GM12865 (cell line): Measurements from ENCODE around the gene VIPR2.
"Not testable (repeated sequence)": the region's sequence is repeated elsewhere in the genome, so short reads cannot be mapped to it uniquely, and the experiment has no call there.

Source experiments
- DNase-seq: peaks from one replicate; pipeline ENCODE4 v3.0.0; 2010; ENCODE audit warnings: low read depth
- H3K4me3 ChIP-seq: 2 replicates; pipeline ENCODE4 v1.5.1; 2011; ENCODE audit warnings: mild to moderate bottlenecking, low read depth, low read length, control low read depth
- CTCF ChIP-seq: IDR thresholded peaks from 2 replicates; pipeline ENCODE4 v1.5.1; 2011; ENCODE audit warnings: low read length, control low read depth, low read depth, inconsistent platforms; ENCODE audit not compliant: insufficient read depth; ENCODE audit errors: missing control alignments

VIPR2 gene

GRCh38 chr7:159136013-159136412, 8.7 kb downstream of the VIPR2 start:
- no peak for DNase-seq
- no peak overlapping the region for H3K4me3 ChIP-seq
- no peak for TF ChIP-seq CTCF

GRCh38 chr7:159132670-159133443, 11.8 kb downstream of the VIPR2 start:
- not testable (repeated sequence) for DNase-seq, H3K4me3 ChIP-seq

- no peak for DNase-seq
- H3K4me3 ChIP-seq, result no peak overlapping the region
- TF ChIP-seq CTCF, result no peak
Measured at GRCh38 chr7:159130820-159131219, 13.8 kb downstream of the VIPR2 start.

GRCh38 chr7:159130199-159130775, 14.4 kb downstream of the VIPR2 start:
- no peak for TF ChIP-seq CTCF
- no peak for DNase-seq
- no peak overlapping the region for H3K4me3 ChIP-seq

- no peak for TF ChIP-seq CTCF
- H3K4me3 ChIP-seq, result no peak overlapping the region
- no peak for DNase-seq
Measured at GRCh38 chr7:159128767-159129166, 15.9 kb downstream of the VIPR2 start.

GRCh38 chr7:159127691-159128642, 16.7 kb downstream of the VIPR2 start:
- no peak for DNase-seq

More at GRCh38 chr7:159127691-159128642, 16.7 kb downstream of the VIPR2 start:
- TF ChIP-seq CTCF, result no peak
- no peak overlapping the region for H3K4me3 ChIP-seq
